Measurements from ENCODE around the gene CES4A. TPM values are rescaled to one million over a fixed set of nuclear protein-coding genes. Genes with fewer than 3 reads are reported as not detected.
A peak's percentile ranks its signal among the peaks of the same experiment; 100 is the strongest.
"Not testable (repeated sequence)": the region's sequence is repeated elsewhere in the genome, so short reads cannot be mapped to it uniquely, and the experiment has no call there.

Gene CES4A
- total RNA-seq, 1 experiment from 2014 or later: 0.45 TPM

- Histone ChIP-seq H3K36me3 (replicated peaks; ENCODE audit: control insufficient read depth, insufficient read depth, low read length) (no peaks in the 10 kb centered on the region), H3K4me3 (ENCODE audit: insufficient read depth, low read depth, low read length) (peak within 1 kb of the TSS; percentile 92), H3K27me3 (ENCODE audit: control insufficient read depth, insufficient read depth, low read length) (0 out of 2 replicates have a peak, but pooled peaks cover 2% of the 10 kb centered on the region)
- peak; percentile 98 for DNase-seq
Observed at GRCh38 chr16:67028696-67029253, 40.4 kb downstream of the CES4A start, which contains the start of gene CBFB. Gene CBFB, plus strand, starts transcription at chr16:67029149. Its CDS starts 259 bp downstream, at chr16:67029408.

DNA sequence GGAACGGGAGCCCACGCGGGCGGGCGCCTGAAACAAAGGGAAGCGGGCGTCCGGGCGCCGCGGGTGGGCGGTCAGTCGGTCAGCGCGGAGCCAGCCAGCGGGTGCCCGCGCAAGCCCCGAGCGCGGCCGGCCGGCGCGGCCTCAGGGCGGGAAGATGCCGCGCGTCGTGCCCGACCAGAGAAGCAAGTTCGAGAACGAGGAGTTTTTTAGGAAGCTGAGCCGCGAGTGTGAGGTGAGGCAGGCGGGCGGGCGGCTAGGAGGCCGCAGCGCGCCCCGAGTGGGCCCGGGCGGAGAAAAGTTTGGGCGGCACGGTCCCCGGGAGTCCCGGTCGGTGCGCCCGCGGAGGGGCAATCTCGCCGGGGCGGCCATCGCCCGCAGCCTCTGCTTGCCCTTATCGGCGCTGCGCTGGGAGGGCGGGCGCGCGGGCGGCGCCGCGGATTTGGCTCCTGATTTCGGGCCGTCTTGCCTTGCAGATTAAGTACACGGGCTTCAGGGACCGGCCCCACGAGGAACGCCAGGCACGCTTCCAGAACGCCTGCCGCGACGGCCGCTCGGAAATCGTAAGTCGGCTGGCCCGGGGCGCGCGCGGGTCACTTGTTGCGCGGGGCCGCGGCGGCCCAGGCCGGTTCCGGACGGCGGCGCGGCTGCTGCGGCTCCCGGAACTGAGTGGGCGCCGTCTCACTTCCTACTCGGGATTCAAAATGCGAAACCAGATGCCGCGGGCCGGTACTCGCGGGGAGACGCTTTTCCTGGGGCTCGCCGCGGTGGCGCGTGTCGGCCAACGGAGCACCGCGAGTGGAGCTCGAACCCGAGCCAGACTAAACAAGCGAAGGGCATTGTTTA is 41.1 kb downstream of the CES4A start:
- DNase-seq: peak; percentile 78
- Histone ChIP-seq H3K27me3 (ENCODE audit: control insufficient read depth, insufficient read depth, low read length) (0 out of 2 replicates have a peak, but pooled peaks cover 2% of the 10 kb centered on the region), H3K4me3 (ENCODE audit: insufficient read depth, low read depth, low read length) (peak overlapping the region; percentile 92), H3K36me3 (replicated peaks; ENCODE audit: control insufficient read depth, insufficient read depth, low read length) (no peaks in the 10 kb centered on the region)

DNA sequence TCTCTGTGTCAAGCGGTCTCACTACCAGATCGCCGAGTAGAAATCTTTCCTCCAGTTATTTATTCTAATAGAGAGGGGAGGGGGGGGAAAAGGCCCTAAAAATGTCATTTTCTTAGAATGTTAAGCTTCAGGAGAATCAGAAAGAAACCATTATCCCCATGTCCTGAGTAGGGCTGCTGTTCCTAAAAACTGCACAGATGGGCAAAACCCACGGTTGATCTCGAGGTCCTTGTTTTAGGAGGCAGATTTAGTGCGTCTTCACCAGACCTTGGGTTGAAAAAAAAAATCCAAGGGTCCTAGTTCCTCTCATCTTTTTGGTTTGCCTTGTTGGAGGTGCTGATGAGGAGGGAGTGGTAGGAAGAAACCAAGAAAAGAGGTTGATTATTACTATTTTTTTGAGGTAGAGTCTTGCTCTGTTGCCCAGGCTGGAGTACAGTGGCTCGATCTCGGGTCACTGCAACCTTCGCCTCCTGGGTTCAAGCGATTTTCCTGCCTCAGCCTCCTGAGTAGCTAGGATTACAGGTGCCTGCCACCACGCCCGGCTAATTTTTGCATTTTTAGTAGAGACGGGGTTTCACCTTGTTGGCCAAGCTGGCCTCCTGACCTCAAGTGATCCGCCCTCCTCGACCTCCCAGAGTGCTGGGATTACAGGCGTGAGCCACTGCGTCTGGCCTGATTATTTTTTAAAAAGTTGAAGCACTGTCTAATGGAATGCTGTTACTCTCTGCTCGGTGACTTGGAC is 42.0 kb downstream of the CES4A start:
- DNase-seq: no peak
- Histone ChIP-seq H3K36me3 (replicated peaks; ENCODE audit: control insufficient read depth, insufficient read depth, low read length) (peaks cover 1% of the 10 kb centered on the region; the same call in 1 of the 2 replicates), H3K4me3 (ENCODE audit: insufficient read depth, low read depth, low read length) (peak overlapping the region; percentile 92), H3K27me3 (ENCODE audit: control insufficient read depth, insufficient read depth, low read length) (0 out of 2 replicates have a peak, but pooled peaks cover 2% of the 10 kb centered on the region)

DNA sequence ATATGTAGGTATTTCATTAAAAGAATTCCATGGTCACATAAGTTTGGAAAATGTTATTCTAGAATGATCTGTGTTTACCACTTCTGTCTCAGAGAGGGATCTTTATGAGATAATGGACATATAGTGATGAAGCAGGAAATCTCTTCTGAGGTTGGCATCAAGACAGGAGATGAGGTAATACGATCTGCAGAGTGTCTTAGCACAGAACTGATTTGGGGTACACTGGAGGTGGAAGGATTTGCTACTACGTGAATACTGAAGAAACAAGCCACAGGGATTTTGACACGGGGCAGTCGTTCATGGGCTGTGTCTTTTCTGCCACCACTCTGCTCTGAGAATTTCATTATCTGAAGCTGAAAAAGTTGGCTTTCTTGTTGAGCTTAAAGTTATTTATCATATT is 46.1 kb downstream of the CES4A start:
- 0 out of 2 replicates have a peak, but pooled peaks cover under 1% of the 10 kb centered on the region for H3K27me3 ChIP-seq (ENCODE audit: control insufficient read depth, insufficient read depth, low read length)
- H3K4me3 ChIP-seq (ENCODE audit: insufficient read depth, low read depth, low read length): no peak overlapping the region
- H3K36me3 ChIP-seq (replicated peaks; ENCODE audit: control insufficient read depth, insufficient read depth, low read length): peaks cover 1% of the 10 kb centered on the region; the same call in 1 of the 2 replicates
- no peak for DNase-seq

DNA sequence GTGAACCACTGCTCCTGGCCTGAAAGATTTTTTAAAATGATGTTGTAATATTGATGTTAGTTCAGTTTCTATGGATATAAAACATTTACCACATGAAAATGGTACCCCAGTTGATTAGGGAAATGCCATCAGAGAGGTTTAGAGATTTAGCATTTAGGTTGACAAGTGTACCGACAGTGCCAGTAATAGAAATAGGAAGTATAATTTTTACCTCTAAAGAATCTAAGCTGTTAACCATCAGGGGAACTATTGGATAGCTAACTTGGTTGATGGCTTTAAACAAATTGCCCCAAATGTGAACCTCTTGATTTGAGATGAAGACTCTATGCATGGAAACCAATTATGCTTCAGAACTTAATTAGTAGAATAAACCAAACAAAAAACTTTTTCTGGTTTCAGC is 47.0 kb downstream of the CES4A start:
- Histone ChIP-seq H3K27me3 (ENCODE audit: control insufficient read depth, insufficient read depth, low read length) (no peaks in the 10 kb centered on the region), H3K36me3 (replicated peaks; ENCODE audit: control insufficient read depth, insufficient read depth, low read length) (peaks cover 1% of the 10 kb centered on the region; the same call in 1 of the 2 replicates), H3K4me3 (ENCODE audit: insufficient read depth, low read depth, low read length) (no peak overlapping the region)
- no peak for DNase-seq

GRCh38 chr16:67036323-67036741 is 47.9 kb downstream of the CES4A start:
- Histone ChIP-seq H3K36me3 (replicated peaks; ENCODE audit: control insufficient read depth, insufficient read depth, low read length) (peaks cover 1% of the 10 kb centered on the region; the same call in 1 of the 2 replicates), H3K4me3 (ENCODE audit: insufficient read depth, low read depth, low read length) (no peak overlapping the region), H3K27me3 (ENCODE audit: control insufficient read depth, insufficient read depth, low read length) (no peaks in the 10 kb centered on the region)
- DNase-seq: no peak

DNA sequence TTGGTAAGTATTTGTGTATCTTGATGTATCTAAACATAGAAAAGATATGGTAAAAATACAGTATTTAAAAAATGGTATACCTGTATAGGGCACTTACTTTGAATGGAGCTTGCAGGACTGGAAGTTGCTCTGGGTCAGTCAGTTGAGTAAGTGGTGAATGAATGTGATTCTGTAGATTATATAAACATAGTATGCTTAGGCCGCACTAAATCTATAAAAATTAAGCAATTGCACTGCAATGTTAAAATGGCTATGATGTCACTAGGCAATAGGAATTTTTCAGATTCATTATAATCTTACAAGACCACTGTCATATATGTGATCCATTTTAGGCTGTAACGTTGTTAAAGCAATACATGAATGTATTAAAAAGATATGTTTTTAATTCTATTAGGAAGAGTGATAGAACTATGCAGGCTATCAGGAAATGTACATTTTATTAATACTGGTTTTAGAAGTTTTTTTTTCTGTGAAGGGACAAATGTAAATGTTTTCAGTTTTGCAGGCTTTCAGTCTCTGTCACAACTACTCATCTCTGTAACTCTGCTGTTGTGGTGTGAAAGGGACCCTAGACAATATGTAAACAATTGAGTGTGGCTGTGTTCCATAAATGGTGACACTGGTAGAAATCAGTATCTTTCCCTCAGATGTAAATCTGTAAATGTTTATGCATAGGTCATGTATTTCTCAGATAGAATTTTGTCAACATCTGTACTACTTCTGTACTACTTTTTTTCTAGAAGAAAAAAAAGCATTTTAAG is 51.1 kb downstream of the CES4A start:
- H3K27me3 ChIP-seq (ENCODE audit: control insufficient read depth, insufficient read depth, low read length): no peaks in the 10 kb centered on the region
- H3K36me3 ChIP-seq (replicated peaks; ENCODE audit: control insufficient read depth, insufficient read depth, low read length): peaks cover 1% of the 10 kb centered on the region; the same call in 1 of the 2 replicates
- no peak overlapping the region for H3K4me3 ChIP-seq (ENCODE audit: insufficient read depth, low read depth, low read length)
- DNase-seq: no peak

- no peak overlapping the region for H3K4me3 ChIP-seq (ENCODE audit: insufficient read depth, low read depth, low read length)
- no peak for DNase-seq
- no peaks in the 10 kb centered on the region for H3K27me3 ChIP-seq (ENCODE audit: control insufficient read depth, insufficient read depth, low read length)
- no peaks in the 10 kb centered on the region for H3K36me3 ChIP-seq (replicated peaks; ENCODE audit: control insufficient read depth, insufficient read depth, low read length)
Observed at GRCh38 chr16:67040166-67040565, 51.8 kb downstream of the CES4A start.

DNA sequence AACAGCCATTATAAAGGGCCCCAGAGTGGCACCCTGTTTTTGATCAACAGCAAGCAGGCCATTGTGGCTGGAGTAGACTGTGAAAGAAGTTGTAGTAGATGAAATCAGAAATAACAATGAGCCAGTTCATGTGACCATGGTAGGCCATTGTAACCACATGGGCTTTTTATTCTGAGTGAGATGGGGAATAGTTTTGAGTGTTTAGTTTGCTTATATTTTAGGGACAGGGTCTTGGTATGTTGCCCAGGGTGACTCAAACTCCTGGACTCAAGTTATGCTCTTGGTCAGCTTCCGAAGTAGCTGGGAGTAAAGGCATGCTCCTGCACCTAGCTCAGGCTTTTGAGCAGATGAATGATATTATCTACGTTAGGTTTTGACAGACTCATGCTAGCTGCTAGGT is 52.5 kb downstream of the CES4A start:
- DNase-seq: no peak
- Histone ChIP-seq H3K4me3 (ENCODE audit: insufficient read depth, low read depth, low read length) (no peak overlapping the region), H3K27me3 (ENCODE audit: control insufficient read depth, insufficient read depth, low read length) (no peaks in the 10 kb centered on the region), H3K36me3 (replicated peaks; ENCODE audit: control insufficient read depth, insufficient read depth, low read length) (no peaks in the 10 kb centered on the region)

DNA sequence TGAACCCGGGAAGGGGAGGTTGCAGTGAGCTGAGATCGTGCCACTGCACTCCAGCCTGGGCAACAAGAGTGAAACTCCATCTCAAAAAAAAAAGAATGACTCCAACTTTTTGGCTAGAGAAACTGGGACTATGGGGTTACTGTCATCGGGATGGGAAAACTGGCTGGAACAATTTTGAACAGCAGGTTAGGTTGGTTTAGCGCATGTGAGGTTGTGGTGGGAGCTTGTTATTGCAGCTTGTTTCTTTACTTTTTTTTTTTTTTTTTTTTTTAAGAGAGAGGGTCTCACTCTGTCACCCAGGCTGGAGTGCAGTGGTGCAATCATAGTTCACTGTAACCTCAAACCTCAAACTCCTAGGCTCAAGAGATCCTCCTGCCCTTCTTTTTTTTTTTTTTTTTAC is 53.1 kb downstream of the CES4A start:
- not testable (repeated sequence) for H3K36me3 ChIP-seq (replicated peaks; ENCODE audit: control insufficient read depth, insufficient read depth, low read length); H3K27me3 ChIP-seq (ENCODE audit: control insufficient read depth, insufficient read depth, low read length); H3K4me3 ChIP-seq (ENCODE audit: insufficient read depth, low read depth, low read length); DNase-seq

DNA sequence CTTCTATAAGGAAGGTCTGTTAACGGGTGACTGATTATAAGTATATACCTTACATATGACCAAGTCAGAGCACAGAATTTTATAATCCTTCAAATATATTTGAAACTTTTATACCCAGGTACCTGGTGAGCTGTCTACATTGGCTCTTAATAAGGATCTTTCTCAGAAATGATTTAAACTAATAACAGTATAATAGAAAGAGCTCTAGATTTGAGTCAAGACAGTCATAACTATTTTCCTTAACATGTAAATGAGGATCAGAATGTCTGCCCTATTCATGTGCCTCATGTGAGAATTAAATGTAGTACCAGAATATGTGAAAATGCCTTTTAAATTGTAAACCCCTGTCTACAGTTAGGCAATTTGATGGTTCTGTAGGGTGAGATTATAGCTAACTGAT is 55.0 kb downstream of the CES4A start:
- H3K36me3 ChIP-seq (replicated peaks; ENCODE audit: control insufficient read depth, insufficient read depth, low read length): no peaks in the 10 kb centered on the region
- no peak for DNase-seq
- no peaks in the 10 kb centered on the region for H3K27me3 ChIP-seq (ENCODE audit: control insufficient read depth, insufficient read depth, low read length)
- H3K4me3 ChIP-seq (ENCODE audit: insufficient read depth, low read depth, low read length): no peak overlapping the region

DNA sequence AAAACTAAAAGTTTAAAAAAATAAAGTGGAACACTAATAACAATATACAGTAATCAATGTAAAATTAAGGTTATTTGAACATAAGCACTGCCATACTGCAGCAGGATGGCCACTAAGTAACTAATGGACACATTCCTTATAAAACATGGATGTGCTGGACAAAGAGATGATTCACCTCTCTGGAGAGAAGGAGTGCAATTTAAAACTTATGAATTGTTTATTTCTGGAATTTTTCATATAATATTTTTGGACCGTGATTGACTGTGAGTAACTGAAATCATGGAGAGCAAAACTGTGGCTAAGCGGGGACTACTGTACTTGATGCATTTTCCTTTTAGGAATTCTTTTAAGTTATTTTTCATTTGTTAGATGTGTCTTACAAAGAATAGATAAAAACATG is 62.4 kb downstream of the CES4A start:
- Histone ChIP-seq H3K36me3 (replicated peaks; ENCODE audit: control insufficient read depth, insufficient read depth, low read length) (no peaks in the 10 kb centered on the region), H3K27me3 (ENCODE audit: control insufficient read depth, insufficient read depth, low read length) (no peaks in the 10 kb centered on the region), H3K4me3 (ENCODE audit: insufficient read depth, low read depth, low read length) (no peak overlapping the region)
- DNase-seq: no peak

DNA sequence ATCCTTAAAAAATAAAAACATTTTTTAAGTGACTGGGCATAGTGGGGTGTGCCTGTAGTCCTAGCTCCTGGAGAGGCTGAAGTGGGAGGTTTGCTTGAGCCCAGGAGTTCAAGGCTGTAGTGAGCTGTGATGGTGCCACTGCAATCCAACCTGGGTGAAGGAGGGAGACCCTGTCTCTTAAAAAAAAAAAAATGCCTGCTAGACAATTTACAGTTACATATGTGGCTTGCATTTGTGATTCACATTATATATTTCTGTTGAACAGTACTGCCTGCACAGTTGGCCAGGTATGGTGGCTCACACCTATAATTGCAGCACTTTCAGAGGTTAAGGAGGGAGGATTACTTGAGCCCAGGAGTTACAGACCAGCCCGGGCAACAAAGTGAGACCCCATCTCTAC is 64.0 kb downstream of the CES4A start:
- no peak for DNase-seq
- H3K36me3 ChIP-seq (replicated peaks; ENCODE audit: control insufficient read depth, insufficient read depth, low read length): no peaks in the 10 kb centered on the region
- no peaks in the 10 kb centered on the region for H3K27me3 ChIP-seq (ENCODE audit: control insufficient read depth, insufficient read depth, low read length)
- H3K4me3 ChIP-seq (ENCODE audit: insufficient read depth, low read depth, low read length): no peak overlapping the region

- Histone ChIP-seq H3K36me3 (replicated peaks; ENCODE audit: control insufficient read depth, insufficient read depth, low read length) (no peaks in the 10 kb centered on the region), H3K27me3 (ENCODE audit: control insufficient read depth, insufficient read depth, low read length) (no peaks in the 10 kb centered on the region), H3K4me3 (ENCODE audit: insufficient read depth, low read depth, low read length) (no peak overlapping the region)
- no peak for DNase-seq
Observed at GRCh38 chr16:67053767-67054334, 65.5 kb downstream of the CES4A start.
